ENCODE results near the gene PCK1. TPM values are rescaled to one million over a fixed set of nuclear protein-coding genes. Genes with fewer than 3 reads are reported as not detected.

Gene PCK1
- total RNA-seq, 1 donor from 2014 or later, result not detected

Other genes starting within 250 kb of the PCK1 start
- gene SPO11, start 231.3 kb upstream of the PCK1 start, total RNA-seq, result not detected in 2 replicates
- gene RAE1, start 209.9 kb upstream of the PCK1 start, total RNA-seq, result 42.3 and 46.7 TPM in 2 replicates
- 88.5 and 89.9 TPM in 2 replicates for gene RBM38, start 169.7 kb upstream of the PCK1 start, total RNA-seq
- not detected in 2 replicates for gene CTCFL, start 36.0 kb upstream of the PCK1 start, total RNA-seq
- gene ZBP1, start 59.3 kb downstream of the PCK1 start, total RNA-seq, result 10.1 and 10.5 TPM in 2 replicates
- 0.14 and 0.25 TPM in 2 replicates for gene PMEPA1, start 148.9 kb downstream of the PCK1 start, total RNA-seq